Measurements from ENCODE around the gene TNFAIP8L1. TPM values are rescaled to one million over a fixed set of nuclear protein-coding genes. Genes with fewer than 3 reads are reported as not detected.

TNFAIP8L1 gene
- total RNA-seq, 1 experiment from 2014 or later, result 22.2 TPM

DNA sequence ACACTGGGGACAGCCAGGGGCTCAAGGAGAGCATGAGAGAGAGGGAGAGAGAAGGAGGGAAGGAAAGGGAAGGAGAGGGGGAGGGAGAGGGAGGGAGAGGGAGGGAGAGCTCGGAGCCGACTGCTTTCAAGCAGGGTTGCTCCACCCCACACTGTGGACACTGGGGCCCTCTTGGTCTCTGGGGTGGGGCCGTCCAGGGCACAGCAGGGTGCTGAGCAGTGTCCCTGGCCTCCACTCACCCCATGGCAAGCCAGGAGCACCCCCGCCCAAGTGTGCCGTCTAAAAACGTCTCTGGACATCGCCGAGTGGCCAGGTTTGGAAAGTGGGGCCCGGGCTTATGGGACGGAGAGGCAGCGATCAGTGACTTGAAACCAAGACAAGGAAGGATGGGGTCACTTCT is 63.4 kb downstream of the TNFAIP8L1 start:
- ChIA-PET RAD21 (ENCODE audit: low non-redundant PET in 1 of 2, low total read pairs in 2 of 2, uncharacterized antibody in 2 of 2, unreplicated experiment in 2 of 2) (no interaction called here), CTCF (no interaction called here), POLR2A (no interaction called here)
- ATAC-seq, result no peak
- no peaks in the 10 kb centered on the region for H4K20me1 ChIP-seq (ENCODE audit: insufficient read depth)
- TF ChIP-seq CEBPB (IDR thresholded peaks at IDR 0.05; ENCODE audit: low read depth) (no peak), TCF7L2 (IDR thresholded peaks at IDR 0.05; ENCODE audit: borderline replicate concordance, extremely low read depth, insufficient read depth, insufficient read length) (no peak), POLR2A (IDR thresholded peaks at IDR 0.05; ENCODE audit: borderline replicate concordance, extremely low read depth, insufficient read depth, insufficient read length) (no peak), SIN3A (IDR thresholded peaks at IDR 0.05; ENCODE audit: low read depth) (no peak), ELF1 (IDR thresholded peaks at IDR 0.05; ENCODE audit: borderline replicate concordance, low read depth) (no peak), SRF (IDR thresholded peaks at IDR 0.05; ENCODE audit: low read depth) (no peak), MAX (IDR thresholded peaks at IDR 0.05) (no peak), ZBTB33 (IDR thresholded peaks at IDR 0.05; ENCODE audit: extremely low read depth, insufficient replicate concordance, low read length) (no peak), ZFX (IDR thresholded peaks at IDR 0.05) (no peak), FOSL1 (IDR thresholded peaks at IDR 0.05; ENCODE audit: low read depth) (no peak), ZNF274 (IDR thresholded peaks at IDR 0.05; ENCODE audit: low read depth, low read length) (no peak), CBX3 (IDR thresholded peaks at IDR 0.05; ENCODE audit: low read depth) (no peak), YY1 (IDR thresholded peaks at IDR 0.05; ENCODE audit: extremely low read depth, insufficient replicate concordance, low read depth, low read length) (no peak)
- TF ChIP-seq, protein P1, sequence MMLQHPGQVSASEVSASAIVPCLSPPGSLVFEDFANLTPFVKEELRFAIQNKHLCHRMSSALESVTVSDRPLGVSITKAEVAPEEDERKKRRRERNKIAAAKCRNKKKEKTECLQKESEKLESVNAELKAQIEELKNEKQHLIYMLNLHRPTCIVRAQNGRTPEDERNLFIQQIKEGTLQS (IDR thresholded peaks at IDR 0.05), result no peak
- H3K9me3 ChIP-seq (ENCODE audit: control insufficient read depth in 1 of 2, insufficient read depth in 1 of 2, low read depth in 1 of 2, low read length in 2 of 2), result no peaks in the 10 kb centered on the region
- no TSS peak for BruUV-seq (replicated peaks)
- no peaks in the 10 kb centered on the region for H3K9me2 ChIP-seq (ENCODE audit: insufficient read depth)
- no peaks in the 10 kb centered on the region for H3K79me2 ChIP-seq (ENCODE audit: insufficient read depth, low read length)
- H3K4me1 ChIP-seq (ENCODE audit: control insufficient read depth in 1 of 2, insufficient read depth in 2 of 2, low read length in 2 of 2), result peaks cover 0 to 5% of the 10 kb centered on the region in 2 experiments; a peak in 1 of 4 replicates
- intact Hi-C loops (cut with micrococcal nuclease), result no loop called here
- no peak for DNase-seq (ENCODE audit: low read depth, low spot score)
- no peaks in the 10 kb centered on the region for H3K27me3 ChIP-seq (ENCODE audit: insufficient read depth, low read length)
- no peak overlapping the region for H3K4me3 ChIP-seq (replicated peaks in 1 of 2; ENCODE audit: low read depth in 1 of 2, low read length in 2 of 2)
- H3K4me2 ChIP-seq (ENCODE audit: low read length), result no peak overlapping the region
- H3K36me3 ChIP-seq (ENCODE audit: control insufficient read depth in 1 of 2, insufficient read depth in 2 of 2, low read length in 2 of 2), result peaks cover 14 to 50% of the 10 kb centered on the region in 2 experiments
- H3K27ac ChIP-seq (ENCODE audit: low read depth, low read length), result no peak overlapping the region
- H2AFZ ChIP-seq (ENCODE audit: low read depth, low read length, poor library complexity, severe bottlenecking), result no peak overlapping the region
- H3K9ac ChIP-seq (ENCODE audit: low read length), result no peak overlapping the region

All from HCT116 (cell line).